Stimulated activated naive CD8-positive, alpha-beta T cell treated with anti-CD3 and anti-CD28 coated beads, Interleukin-15, Interleukin-2, amounts not matched to agents 100 ng/mL and 50 ng/mL, for 24 hours (primary cell): ENCODE data around the gene TMEM184A.

Source experiments
- H3K27ac Mint-ChIP-seq: one replicate; pipeline ENCODE4 v1.8.0; 2021; ENCODE audit warnings: mild to moderate bottlenecking, mixed read lengths
- H3K27me3 Mint-ChIP-seq: one replicate; pipeline ENCODE4 v1.8.0; 2021; ENCODE audit warnings: mixed read lengths
- H3K36me3 Mint-ChIP-seq: one replicate; pipeline ENCODE4 v1.8.0; 2021; ENCODE audit warnings: low read depth, mixed read lengths
- H3K4me1 Mint-ChIP-seq: one replicate; pipeline ENCODE4 v1.8.0; 2021; ENCODE audit warnings: low read depth, mixed read lengths
- H3K4me3 Mint-ChIP-seq: one replicate; pipeline ENCODE4 v1.8.0; 2021; ENCODE audit warnings: mild to moderate bottlenecking, mixed read lengths
- H3K9me3 Mint-ChIP-seq: one replicate; pipeline ENCODE4 v1.8.0; 2021; ENCODE audit warnings: mixed read lengths

Gene TMEM184A

GRCh38 chr7:1495564-1496242, 60.3 kb downstream of the TMEM184A start:
- Mint-ChIP-seq H3K36me3 (peaks cover 32% of the 10 kb centered on the region), H3K4me1 (no peaks in the 10 kb centered on the region), H3K9me3 (no peaks in the 10 kb centered on the region), H3K27ac (no peak overlapping the region), H3K4me3 (no peak overlapping the region), H3K27me3 (no peaks in the 10 kb centered on the region)

- no peaks in the 10 kb centered on the region for H3K27me3 Mint-ChIP-seq
- H3K4me3 Mint-ChIP-seq: no peak overlapping the region
- H3K4me1 Mint-ChIP-seq: no peaks in the 10 kb centered on the region
- peaks cover 32% of the 10 kb centered on the region for H3K36me3 Mint-ChIP-seq
- H3K27ac Mint-ChIP-seq: no peak overlapping the region
- H3K9me3 Mint-ChIP-seq: no peaks in the 10 kb centered on the region
Observed at GRCh38 chr7:1494866-1495563, 61.0 kb downstream of the TMEM184A start.

- H3K4me1 Mint-ChIP-seq: no peaks in the 10 kb centered on the region
- H3K4me3 Mint-ChIP-seq: no peak overlapping the region
- H3K27ac Mint-ChIP-seq: no peak overlapping the region
- H3K36me3 Mint-ChIP-seq: peaks cover 32% of the 10 kb centered on the region
- H3K27me3 Mint-ChIP-seq: no peaks in the 10 kb centered on the region
- H3K9me3 Mint-ChIP-seq: no peaks in the 10 kb centered on the region
Observed at GRCh38 chr7:1494447-1494846, 61.6 kb downstream of the TMEM184A start.

GRCh38 chr7:1493571-1493970, 62.4 kb downstream of the TMEM184A start:
- Mint-ChIP-seq H3K27me3 (no peaks in the 10 kb centered on the region), H3K27ac (no peak overlapping the region), H3K4me3 (no peak overlapping the region), H3K4me1 (no peaks in the 10 kb centered on the region), H3K36me3 (peaks cover 32% of the 10 kb centered on the region), H3K9me3 (no peaks in the 10 kb centered on the region)

GRCh38 chr7:1493129-1493528, 62.9 kb downstream of the TMEM184A start:
- no peak overlapping the region for H3K4me3 Mint-ChIP-seq
- H3K27me3 Mint-ChIP-seq: no peaks in the 10 kb centered on the region
- H3K4me1 Mint-ChIP-seq: no peaks in the 10 kb centered on the region
- peaks cover 32% of the 10 kb centered on the region for H3K36me3 Mint-ChIP-seq
- H3K27ac Mint-ChIP-seq: no peak overlapping the region
- H3K9me3 Mint-ChIP-seq: no peaks in the 10 kb centered on the region

- H3K27ac Mint-ChIP-seq: no peak overlapping the region
- no peak overlapping the region for H3K4me3 Mint-ChIP-seq
- no peaks in the 10 kb centered on the region for H3K4me1 Mint-ChIP-seq
- peaks cover 32% of the 10 kb centered on the region for H3K36me3 Mint-ChIP-seq
- no peaks in the 10 kb centered on the region for H3K27me3 Mint-ChIP-seq
- no peaks in the 10 kb centered on the region for H3K9me3 Mint-ChIP-seq
Observed at GRCh38 chr7:1492640-1493039, 63.4 kb downstream of the TMEM184A start.
